Measurements from ENCODE around the gene RABGGTA. TPM values are rescaled to one million over a fixed set of nuclear protein-coding genes. Genes with fewer than 3 reads are reported as not detected.

Gene RABGGTA
- total RNA-seq, 3 donors from 2014 or later: 24.8 to 41.6 (median 34.4) TPM

DNA sequence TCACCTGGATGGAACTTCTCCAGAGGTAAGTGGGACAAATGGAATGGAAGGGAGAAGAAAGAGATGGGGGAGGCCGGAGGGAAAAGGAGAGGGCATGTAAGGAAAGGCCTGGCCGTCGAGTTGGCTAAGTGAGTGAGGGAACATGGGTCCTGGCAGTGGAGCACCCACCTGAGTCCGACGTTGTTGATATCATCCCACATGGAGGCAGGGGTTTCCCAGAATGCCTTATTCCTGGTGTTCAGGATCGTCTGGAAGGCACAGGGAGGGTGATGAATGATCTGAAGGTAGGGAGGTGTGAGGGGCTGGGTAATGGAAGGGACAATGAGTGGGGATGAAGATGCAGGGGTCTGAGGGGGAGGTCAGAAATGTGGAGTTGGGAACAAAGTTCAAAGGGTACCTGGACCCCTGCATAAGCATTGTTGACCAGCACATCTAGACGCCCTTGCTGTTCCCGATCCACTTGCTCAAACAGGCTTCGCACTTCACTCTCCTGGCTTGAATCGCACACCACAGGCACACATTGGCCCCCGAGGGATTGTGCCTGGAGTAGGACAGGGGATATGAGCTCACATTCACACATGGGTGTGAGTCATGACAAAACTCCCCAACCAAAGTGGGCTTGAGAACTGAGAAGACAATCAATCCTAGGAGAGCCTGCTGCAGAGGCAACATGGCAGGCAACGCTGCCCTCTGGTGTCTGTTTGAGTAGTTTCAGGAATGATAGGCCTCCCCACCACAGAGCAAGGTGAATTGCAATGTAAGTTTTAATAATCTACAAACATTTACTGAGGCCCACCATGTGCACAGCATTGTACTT is 25.2 kb upstream of the RABGGTA start:
- DNase-seq (ENCODE audit: low spot score in 2 of 2): no peak
- intact Hi-C loops (cut with DNase I; ENCODE audit: low total_unique reads): no loop called here
- peak overlapping the region; percentile 3 to 33 for H3K27ac ChIP-seq

GRCh38 chr14:24293525-24293924 is 22.1 kb upstream of the RABGGTA start:
- Histone ChIP-seq H3K4me1 (no peaks in the 10 kb centered on the region), H3K27ac (no peak overlapping the region), H3K9me3 (no peaks in the 10 kb centered on the region), H3K36me3 (peaks cover 4% of the 10 kb centered on the region), H3K4me3 (no peak overlapping the region), H3K27me3 (no peaks in the 10 kb centered on the region)
- intact Hi-C loops (cut with DNase I; ENCODE audit: low total_unique reads): no loop called here
- TF ChIP-seq, protein P1, sequence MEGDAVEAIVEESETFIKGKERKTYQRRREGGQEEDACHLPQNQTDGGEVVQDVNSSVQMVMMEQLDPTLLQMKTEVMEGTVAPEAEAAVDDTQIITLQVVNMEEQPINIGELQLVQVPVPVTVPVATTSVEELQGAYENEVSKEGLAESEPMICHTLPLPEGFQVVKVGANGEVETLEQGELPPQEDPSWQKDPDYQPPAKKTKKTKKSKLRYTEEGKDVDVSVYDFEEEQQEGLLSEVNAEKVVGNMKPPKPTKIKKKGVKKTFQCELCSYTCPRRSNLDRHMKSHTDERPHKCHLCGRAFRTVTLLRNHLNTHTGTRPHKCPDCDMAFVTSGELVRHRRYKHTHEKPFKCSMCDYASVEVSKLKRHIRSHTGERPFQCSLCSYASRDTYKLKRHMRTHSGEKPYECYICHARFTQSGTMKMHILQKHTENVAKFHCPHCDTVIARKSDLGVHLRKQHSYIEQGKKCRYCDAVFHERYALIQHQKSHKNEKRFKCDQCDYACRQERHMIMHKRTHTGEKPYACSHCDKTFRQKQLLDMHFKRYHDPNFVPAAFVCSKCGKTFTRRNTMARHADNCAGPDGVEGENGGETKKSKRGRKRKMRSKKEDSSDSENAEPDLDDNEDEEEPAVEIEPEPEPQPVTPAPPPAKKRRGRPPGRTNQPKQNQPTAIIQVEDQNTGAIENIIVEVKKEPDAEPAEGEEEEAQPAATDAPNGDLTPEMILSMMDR (IDR thresholded peaks at IDR 0.05): no peak
- TF ChIP-seq POLR2AphosphoS5 (IDR thresholded peaks at IDR 0.05) (no peak), POLR2A (IDR thresholded peaks at IDR 0.05) (no peak)
- DNase-seq (ENCODE audit: low spot score in 2 of 2): no peak

More for the DNA sequence above, 25.2 kb upstream of the RABGGTA start:
- H3K4me3 ChIP-seq: no peak overlapping the region
- no peaks in the 10 kb centered on the region for H3K27me3 ChIP-seq
- H3K9me3 ChIP-seq: no peaks in the 10 kb centered on the region
- H3K4me1 ChIP-seq: peaks cover 4 to 11% of the 10 kb centered on the region in 2 donors
- TF ChIP-seq, protein P1 (IDR thresholded peaks at IDR 0.05): peak in 2 of 3 donors; percentile 63 to 70
- TF ChIP-seq POLR2A (IDR thresholded peaks at IDR 0.05): no peak
- H3K36me3 ChIP-seq: peaks cover 4% of the 10 kb centered on the region

GRCh38 chr14:24292118-24292807 is 20.9 kb upstream of the RABGGTA start:
- DNase-seq (ENCODE audit: low spot score in 2 of 2): no peak
- no peaks in the 10 kb centered on the region for H3K27me3 ChIP-seq
- no peaks in the 10 kb centered on the region for H3K4me1 ChIP-seq
- H3K4me3 ChIP-seq: no peak overlapping the region
- H3K27ac ChIP-seq: no peak overlapping the region
- TF ChIP-seq, protein P1 (IDR thresholded peaks at IDR 0.05): no peak
- TF ChIP-seq POLR2A (IDR thresholded peaks at IDR 0.05) (no peak), POLR2AphosphoS5 (IDR thresholded peaks at IDR 0.05) (no peak)
- H3K36me3 ChIP-seq: peaks cover 4% of the 10 kb centered on the region
- intact Hi-C loops (cut with DNase I; ENCODE audit: low total_unique reads): no loop called here
- no peaks in the 10 kb centered on the region for H3K9me3 ChIP-seq

- H3K36me3 ChIP-seq: peaks cover 4% of the 10 kb centered on the region
- H3K27ac ChIP-seq: no peak overlapping the region
- intact Hi-C loops (cut with DNase I; ENCODE audit: low total_unique reads): no loop called here
- H3K27me3 ChIP-seq: no peaks in the 10 kb centered on the region
- DNase-seq (ENCODE audit: low spot score in 2 of 2): no peak
- no peaks in the 10 kb centered on the region for H3K4me1 ChIP-seq
- H3K9me3 ChIP-seq: no peaks in the 10 kb centered on the region
- no peak overlapping the region for H3K4me3 ChIP-seq
- TF ChIP-seq POLR2A (IDR thresholded peaks at IDR 0.05): no peak
- TF ChIP-seq, protein P1 (IDR thresholded peaks at IDR 0.05): no peak
- TF ChIP-seq POLR2AphosphoS5 (IDR thresholded peaks at IDR 0.05): no peak
Measured at GRCh38 chr14:24291446-24292117, 20.2 kb upstream of the RABGGTA start.

Data from breast epithelium (tissue), 4 donors.